SU-DHL-6 (cell line): ENCODE data around the gene NASP.

ENCODE experiments used
- H2AFZ ChIP-seq: fragments of 200-600 bp; sonication (generic); 2 replicates; pipeline ENCODE4 v1.6.1; 2014; ENCODE audit warnings: low read depth, mild to moderate bottlenecking, moderate library complexity, mixed read lengths, antibody characterized with exemption, low read length; ENCODE audit not compliant: severe bottlenecking
- H3F3A ChIP-seq: fragments of 200-600 bp; shearing (Covaris generic); 2 replicates; pipeline ENCODE4 v1.6.0; 2016; ENCODE audit warnings: antibody characterized with exemption, mild to moderate bottlenecking; ENCODE audit not compliant: insufficient read depth
- H3K27ac ChIP-seq: fragments of 200-600 bp; sonication (generic); 2 replicates; pipeline ENCODE4 v1.5.1; 2016; ENCODE audit warnings: low read depth, mild to moderate bottlenecking, low read length, moderate library complexity, mixed read lengths
- H3K27me3 ChIP-seq: fragments of 200-600 bp; sonication (generic), shearing (Covaris generic); 2 replicates; pipeline ENCODE4 v1.6.0; 2014; ENCODE audit warnings: mild to moderate bottlenecking, low read length
- H3K36me3 ChIP-seq: fragments of 200-600 bp; sonication (generic); 2 replicates; pipeline ENCODE4 v1.6.1; 2014; ENCODE audit warnings: mild to moderate bottlenecking, low read length, mixed read lengths
- H3K4me2 ChIP-seq: fragments of 300-600, 200-600 bp; shearing (Covaris generic), sonication (generic); 2 replicates; pipeline ENCODE4 v1.6.0; 2014; ENCODE audit warnings: low read length, low read depth, mild to moderate bottlenecking; ENCODE audit not compliant: poor library complexity, severe bottlenecking
- H3K4me3 ChIP-seq: fragments of 200-600 bp; sonication (generic); 2 replicates; pipeline ENCODE4 v1.5.1; 2014; ENCODE audit warnings: antibody characterized with exemption, low read length, mild to moderate bottlenecking, mixed read lengths; ENCODE audit not compliant: insufficient read depth, poor library complexity, severe bottlenecking
- H3K79me2 ChIP-seq: fragments of 200-600 bp; sonication (generic); 2 replicates; pipeline ENCODE4 v1.6.1; 2014; ENCODE audit warnings: mild to moderate bottlenecking, low read length, moderate library complexity; ENCODE audit not compliant: insufficient read depth
- H3K9ac ChIP-seq: fragments of 200-600 bp; sonication (generic); 2 replicates; pipeline ENCODE4 v1.7.0; 2014; ENCODE audit warnings: mild to moderate bottlenecking, low read length
- H3K9me2 ChIP-seq: fragments of 200-600 bp; sonication (generic); replicated peaks from 2 replicates; pipeline ENCODE4 v1.6.1; 2014; ENCODE audit warnings: low read length; ENCODE audit not compliant: insufficient read depth
- H3K9me3 ChIP-seq: fragments of 200-600 bp; sonication (generic); 2 replicates; pipeline ENCODE4 v1.6.1; 2014; ENCODE audit warnings: low read length, mixed read lengths; ENCODE audit not compliant: insufficient read depth
- H4K20me1 ChIP-seq: fragments of 200-600 bp; sonication (generic); 2 replicates; pipeline ENCODE4 v1.6.1; 2014; ENCODE audit warnings: low read depth, mild to moderate bottlenecking, antibody characterized with exemption, low read length, moderate library complexity, mixed read lengths
- EZH2phosphoT487 ChIP-seq: fragments of 200-600 bp; sonication (generic), shearing (Covaris generic); conservative IDR thresholded peaks from 2 replicates; pipeline ENCODE4 v1.6.1; 2018; ENCODE audit warnings: mild to moderate bottlenecking, antibody characterized with exemption, low read length, moderate library complexity, mixed read lengths
- TF ChIP-seq, protein P1 (sequence below): fragments of 200-600 bp; sonication (generic); IDR thresholded peaks from one replicate; pipeline ENCODE4 v1.5.1; 2017; ENCODE audit warnings: antibody characterized with exemption, mild to moderate bottlenecking, low read length, moderate library complexity; ENCODE audit not compliant: insufficient read depth, poor library complexity, severe bottlenecking

The NASP gene

DNA sequence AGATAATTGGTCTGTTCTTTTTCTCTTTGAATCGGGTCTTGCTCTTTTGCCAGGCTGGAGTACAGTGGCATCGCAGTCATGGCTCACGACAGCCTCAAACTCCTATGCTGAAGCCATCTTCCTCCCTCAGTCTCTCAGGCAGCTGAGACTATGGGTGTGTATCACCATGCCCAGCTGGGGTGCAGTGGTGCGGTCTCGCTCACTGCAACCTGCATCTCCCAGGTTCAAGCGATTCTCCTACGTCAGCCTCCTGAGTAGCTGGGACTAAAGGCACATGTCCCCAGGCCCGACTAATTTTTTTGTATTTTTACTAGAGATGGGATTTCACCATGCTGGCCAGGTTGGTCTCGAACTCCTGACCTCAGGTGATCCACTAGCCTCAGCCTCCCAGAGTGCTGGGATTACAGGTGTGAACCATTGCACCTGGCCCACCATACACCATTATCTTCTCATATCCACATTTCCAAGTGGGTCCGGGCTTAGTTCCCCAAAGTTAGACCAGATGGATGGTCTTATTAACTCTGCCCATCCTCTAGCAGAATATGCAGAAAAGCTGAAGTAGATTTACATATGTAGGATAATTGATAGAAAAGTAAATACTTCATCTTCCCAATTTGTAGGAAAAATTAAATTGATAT lies 26.9 kb downstream of the NASP start:
- H3K36me3 ChIP-seq: peaks cover 74% of the 10 kb centered on the region
- no peak overlapping the region for H3K9ac ChIP-seq
- TF ChIP-seq, protein P1, sequence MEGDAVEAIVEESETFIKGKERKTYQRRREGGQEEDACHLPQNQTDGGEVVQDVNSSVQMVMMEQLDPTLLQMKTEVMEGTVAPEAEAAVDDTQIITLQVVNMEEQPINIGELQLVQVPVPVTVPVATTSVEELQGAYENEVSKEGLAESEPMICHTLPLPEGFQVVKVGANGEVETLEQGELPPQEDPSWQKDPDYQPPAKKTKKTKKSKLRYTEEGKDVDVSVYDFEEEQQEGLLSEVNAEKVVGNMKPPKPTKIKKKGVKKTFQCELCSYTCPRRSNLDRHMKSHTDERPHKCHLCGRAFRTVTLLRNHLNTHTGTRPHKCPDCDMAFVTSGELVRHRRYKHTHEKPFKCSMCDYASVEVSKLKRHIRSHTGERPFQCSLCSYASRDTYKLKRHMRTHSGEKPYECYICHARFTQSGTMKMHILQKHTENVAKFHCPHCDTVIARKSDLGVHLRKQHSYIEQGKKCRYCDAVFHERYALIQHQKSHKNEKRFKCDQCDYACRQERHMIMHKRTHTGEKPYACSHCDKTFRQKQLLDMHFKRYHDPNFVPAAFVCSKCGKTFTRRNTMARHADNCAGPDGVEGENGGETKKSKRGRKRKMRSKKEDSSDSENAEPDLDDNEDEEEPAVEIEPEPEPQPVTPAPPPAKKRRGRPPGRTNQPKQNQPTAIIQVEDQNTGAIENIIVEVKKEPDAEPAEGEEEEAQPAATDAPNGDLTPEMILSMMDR: no peak
- no peak for TF ChIP-seq EZH2phosphoT487
- H3K9me2 ChIP-seq: no peaks in the 10 kb centered on the region
- H3K4me2 ChIP-seq: no peak overlapping the region
- H3K27ac ChIP-seq: no peak overlapping the region
- H3F3A ChIP-seq: peaks cover 25% of the 10 kb centered on the region
- H4K20me1 ChIP-seq: peaks cover 6% of the 10 kb centered on the region; the same call in 1 of the 2 replicates
- H3K79me2 ChIP-seq: peaks cover 13% of the 10 kb centered on the region
- H3K27me3 ChIP-seq: no peaks in the 10 kb centered on the region
- no peaks in the 10 kb centered on the region for H3K9me3 ChIP-seq
- no peak overlapping the region for H3K4me3 ChIP-seq
- H2AFZ ChIP-seq: no peak overlapping the region

DNA sequence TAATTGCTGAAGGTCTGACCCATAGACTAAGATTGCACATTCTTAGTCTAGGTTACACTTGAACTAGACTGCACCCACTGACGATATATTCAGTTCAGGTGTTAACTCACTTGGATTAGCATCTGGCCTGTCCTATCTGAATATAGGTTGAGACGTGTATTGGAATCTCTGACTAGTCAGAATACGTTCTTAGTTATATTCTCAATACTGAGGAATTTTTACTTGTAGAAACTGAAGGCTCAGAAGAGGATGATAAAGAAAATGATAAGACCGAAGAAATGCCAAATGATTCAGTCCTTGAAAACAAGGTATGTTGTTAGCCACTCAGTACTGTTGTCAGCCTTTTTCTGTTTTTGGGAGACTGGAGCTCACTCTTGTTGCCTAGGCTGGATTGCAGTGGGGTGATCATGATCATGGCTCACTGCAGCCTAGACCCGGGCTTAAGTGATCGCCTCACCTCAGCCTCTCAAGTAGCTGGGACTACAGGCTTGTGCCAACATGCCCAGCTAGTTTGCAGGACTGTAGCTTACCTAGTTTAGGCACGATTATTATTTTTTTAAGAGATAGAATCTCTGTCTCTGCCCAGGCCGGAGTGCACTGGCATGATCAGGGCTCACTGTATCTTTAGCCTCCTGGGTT lies 29.2 kb downstream of the NASP start:
- no peak overlapping the region for H3K4me3 ChIP-seq
- 0 out of 2 replicates have a peak, but pooled peaks cover 6% of the 10 kb centered on the region for H4K20me1 ChIP-seq
- H3K36me3 ChIP-seq: peaks cover 78% of the 10 kb centered on the region
- peaks cover 38% of the 10 kb centered on the region for H3F3A ChIP-seq
- H3K9me2 ChIP-seq: no peaks in the 10 kb centered on the region
- TF ChIP-seq, protein P1: no peak
- no peak overlapping the region for H3K27ac ChIP-seq
- H3K79me2 ChIP-seq: no peaks in the 10 kb centered on the region; the same call in 1 of the 2 replicates
- H2AFZ ChIP-seq: no peak overlapping the region
- H3K27me3 ChIP-seq: no peaks in the 10 kb centered on the region
- no peak overlapping the region for H3K4me2 ChIP-seq
- H3K9me3 ChIP-seq: no peaks in the 10 kb centered on the region
- no peak overlapping the region for H3K9ac ChIP-seq

DNA sequence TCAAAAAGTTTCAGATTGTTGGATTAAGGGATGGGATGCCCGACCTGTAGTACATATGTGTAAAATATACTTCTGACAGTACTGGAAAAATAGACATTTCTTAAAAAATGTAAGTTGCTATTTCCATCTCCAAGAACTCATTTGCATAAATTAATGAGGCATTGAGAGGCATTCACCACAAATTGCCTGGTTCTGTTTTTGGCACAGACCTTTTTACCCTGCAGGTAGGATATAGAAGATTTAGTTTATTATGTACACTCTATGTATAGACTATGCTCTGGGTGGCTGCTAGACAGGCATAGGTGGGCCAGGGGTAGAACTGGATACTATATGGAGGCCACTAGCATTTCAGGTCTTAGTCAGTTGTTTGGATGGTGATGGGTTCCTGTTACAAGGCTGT lies 32.0 kb downstream of the NASP start:
- no peak overlapping the region for H2AFZ ChIP-seq
- TF ChIP-seq, protein P1: no peak
- no peak for TF ChIP-seq EZH2phosphoT487
- no peak overlapping the region for H3K4me3 ChIP-seq
- H3K27ac ChIP-seq: no peak overlapping the region
- H3K27me3 ChIP-seq: no peaks in the 10 kb centered on the region
- peaks cover 56% of the 10 kb centered on the region for H3K36me3 ChIP-seq
- H3F3A ChIP-seq: peaks cover 64% of the 10 kb centered on the region
- H3K4me2 ChIP-seq: no peak overlapping the region
- no peaks in the 10 kb centered on the region for H3K9me3 ChIP-seq
- no peak overlapping the region for H3K9ac ChIP-seq
- 0 out of 2 replicates have a peak, but pooled peaks cover 3% of the 10 kb centered on the region for H4K20me1 ChIP-seq
- no peaks in the 10 kb centered on the region; the same call in 1 of the 2 replicates for H3K79me2 ChIP-seq
- no peaks in the 10 kb centered on the region for H3K9me2 ChIP-seq
